Endothelial cell (in vitro differentiated cells): Measurements from ENCODE around the gene SMIM44. TPM values are rescaled to one million over a fixed set of nuclear protein-coding genes. Genes with fewer than 3 reads are reported as not detected.
"Not testable (repeated sequence)": the region's sequence is repeated elsewhere in the genome, so short reads cannot be mapped to it uniquely, and the experiment has no call there.

ENCODE experiments used
- DNase-seq: peaks from one replicate; pipeline ENCODE4 v3.0.0; 2021; ENCODE audit warnings: low spot score
- H3K27ac Mint-ChIP-seq: one replicate; pipeline ENCODE4 v1.8.0; 2021; ENCODE audit warnings: mixed read lengths, inconsistent platforms; ENCODE audit not compliant: unreplicated experiment
- H3K27me3 Mint-ChIP-seq: one replicate; pipeline ENCODE4 v1.8.0; 2021; ENCODE audit warnings: mild to moderate bottlenecking, moderate library complexity, mixed read lengths, inconsistent platforms; ENCODE audit not compliant: unreplicated experiment
- H3K36me3 Mint-ChIP-seq: one replicate; pipeline ENCODE4 v1.8.0; 2021; ENCODE audit warnings: mild to moderate bottlenecking, low read depth, mixed read lengths, inconsistent platforms; ENCODE audit not compliant: unreplicated experiment
- H3K4me1 Mint-ChIP-seq: one replicate; pipeline ENCODE4 v1.8.0; 2021; ENCODE audit warnings: mild to moderate bottlenecking, mixed read lengths, inconsistent platforms; ENCODE audit not compliant: unreplicated experiment
- H3K4me3 Mint-ChIP-seq: one replicate; pipeline ENCODE4 v1.8.0; 2021; ENCODE audit warnings: mild to moderate bottlenecking, mixed read lengths, inconsistent platforms; ENCODE audit not compliant: unreplicated experiment
- H3K9me3 Mint-ChIP-seq: one replicate; pipeline ENCODE4 v1.8.0; 2021; ENCODE audit warnings: mixed read lengths, inconsistent platforms; ENCODE audit not compliant: unreplicated experiment
- CTCF ChIP-seq: fragments of 200-600 bp; sonication (generic); IDR thresholded peaks from one replicate; pipeline ENCODE4 v1.5.0; 2021; ENCODE audit warnings: antibody characterized with exemption; ENCODE audit not compliant: unreplicated experiment
- total RNA-seq: library from RNA; stranded (reverse); fragmentation: NEBNext Ultra II Directional; extraction: Animal tissue kit (Norgen Biotek cat#: 25700); gene quantifications from one replicate; pipeline ENCODE4 v1.2.1, GENCODE V29; 2021; ENCODE audit not compliant: unreplicated experiment

Gene SMIM44
- total RNA-seq, 1 donor from 2014 or later = not detected

- Mint-ChIP-seq H3K4me3 (no peak overlapping the region), H3K36me3 (peaks cover 3% of the 10 kb centered on the region), H3K4me1 (peaks cover 4% of the 10 kb centered on the region), H3K9me3 (no peaks in the 10 kb centered on the region), H3K27me3 (peaks cover 4% of the 10 kb centered on the region), H3K27ac (no peak overlapping the region)
- no peak for DNase-seq
- no peak for TF ChIP-seq CTCF
These were observed 28.4 kb downstream of the SMIM44 start for GRCh38 chr19:3454656-3455392.

- no peak for TF ChIP-seq CTCF
- H3K27ac Mint-ChIP-seq = no peak overlapping the region
- no peak for DNase-seq
- no peak overlapping the region for H3K4me3 Mint-ChIP-seq
- peaks cover 4% of the 10 kb centered on the region for H3K27me3 Mint-ChIP-seq
- H3K4me1 Mint-ChIP-seq = peaks cover 4% of the 10 kb centered on the region
- no peaks in the 10 kb centered on the region for H3K9me3 Mint-ChIP-seq
- peaks cover 3% of the 10 kb centered on the region for H3K36me3 Mint-ChIP-seq
These were observed 29.4 kb downstream of the SMIM44 start for GRCh38 chr19:3453840-3454239.

- not testable (repeated sequence) for H3K36me3 Mint-ChIP-seq, H3K4me3 Mint-ChIP-seq, H3K9me3 Mint-ChIP-seq, H3K27me3 Mint-ChIP-seq, H3K4me1 Mint-ChIP-seq, DNase-seq, H3K27ac Mint-ChIP-seq
These were observed 30.4 kb downstream of the SMIM44 start for GRCh38 chr19:3452942-3453214.

GRCh38 chr19:3452171-3452941, 30.9 kb downstream of the SMIM44 start:
- DNase-seq = no peak
- no peak for TF ChIP-seq CTCF
- no peak overlapping the region for H3K4me3 Mint-ChIP-seq
- H3K36me3 Mint-ChIP-seq = peaks cover 3% of the 10 kb centered on the region
- H3K9me3 Mint-ChIP-seq = no peaks in the 10 kb centered on the region
- peaks cover 4% of the 10 kb centered on the region for H3K4me1 Mint-ChIP-seq
- no peak overlapping the region for H3K27ac Mint-ChIP-seq
- H3K27me3 Mint-ChIP-seq = peaks cover 2% of the 10 kb centered on the region

GRCh38 chr19:3451451-3451866, 31.8 kb downstream of the SMIM44 start:
- Mint-ChIP-seq H3K27me3 (peaks cover 2% of the 10 kb centered on the region), H3K4me3 (no peak overlapping the region), H3K36me3 (peaks cover 3% of the 10 kb centered on the region), H3K4me1 (peaks cover 4% of the 10 kb centered on the region), H3K9me3 (no peaks in the 10 kb centered on the region), H3K27ac (no peak overlapping the region)
- DNase-seq = no peak
- no peak for TF ChIP-seq CTCF
